ENCODE measurements around the gene ARFGAP1.
"Not testable (repeated sequence)": the region's sequence is repeated elsewhere in the genome, so short reads cannot be mapped to it uniquely, and the experiment has no call there.

ARFGAP1 gene

GRCh38 chr20:63305393-63305792 lies 32.8 kb downstream of the ARFGAP1 start:
- ATAC-seq = no peak

GRCh38 chr20:63305933-63306672 lies 33.5 kb downstream of the ARFGAP1 start:
- ATAC-seq = not testable (repeated sequence)

More at GRCh38 chr20:63305393-63305792, 32.8 kb downstream of the ARFGAP1 start:
- TF ChIP-seq CREB5 (CRISPR knock-in tag; IDR thresholded peaks at IDR 0.05; ENCODE audit: low read depth) (no peak), ESRRG (CRISPR knock-in tag; IDR thresholded peaks at IDR 0.05) (no peak), ZNF8 (CRISPR knock-in tag; IDR thresholded peaks at IDR 0.05) (no peak), ZFP30 (CRISPR knock-in tag; IDR thresholded peaks at IDR 0.05) (no peak), SNAI2 (CRISPR knock-in tag; IDR thresholded peaks at IDR 0.05) (no peak), BACH2 (CRISPR knock-in tag; IDR thresholded peaks at IDR 0.05; ENCODE audit: borderline replicate concordance) (no peak), ZNF565 (CRISPR knock-in tag; conservative IDR thresholded peaks at IDR 0.05; ENCODE audit: low read depth) (no peak), TCF4 (CRISPR knock-in tag; IDR thresholded peaks at IDR 0.05; ENCODE audit: borderline replicate concordance) (no peak), TOX (CRISPR knock-in tag; IDR thresholded peaks at IDR 0.05; ENCODE audit: borderline replicate concordance) (no peak), GLIS3 (CRISPR knock-in tag; IDR thresholded peaks at IDR 0.05) (no peak), OSR1 (CRISPR knock-in tag; IDR thresholded peaks at IDR 0.05) (no peak)

GRCh38 chr20:63306673-63307537 lies 34.3 kb downstream of the ARFGAP1 start:
- no peak for ATAC-seq
- TF ChIP-seq OSR1 (CRISPR knock-in tag; IDR thresholded peaks at IDR 0.05) = no peak
- no peak for TF ChIP-seq ARNTL (CRISPR knock-in tag; IDR thresholded peaks at IDR 0.05; ENCODE audit: borderline replicate concordance, low read depth)
- TF ChIP-seq ZFP30 (CRISPR knock-in tag; IDR thresholded peaks at IDR 0.05) = no peak
- no peak for TF ChIP-seq ZNF8 (CRISPR knock-in tag; IDR thresholded peaks at IDR 0.05)
- TF ChIP-seq CREB5 (CRISPR knock-in tag; IDR thresholded peaks at IDR 0.05; ENCODE audit: low read depth) = no peak
- no peak for TF ChIP-seq TSHZ2 (CRISPR knock-in tag; IDR thresholded peaks at IDR 0.05)
- TF ChIP-seq TOX (CRISPR knock-in tag; IDR thresholded peaks at IDR 0.05; ENCODE audit: borderline replicate concordance) = no peak
- TF ChIP-seq ISL1 (CRISPR knock-in tag; IDR thresholded peaks at IDR 0.05) = no peak

- no peak for TF ChIP-seq GLIS3 (CRISPR knock-in tag; IDR thresholded peaks at IDR 0.05)
- no peak for TF ChIP-seq TOX (CRISPR knock-in tag; IDR thresholded peaks at IDR 0.05; ENCODE audit: borderline replicate concordance)
- TF ChIP-seq ARNTL (CRISPR knock-in tag; IDR thresholded peaks at IDR 0.05; ENCODE audit: borderline replicate concordance, low read depth) = no peak
- no peak for ATAC-seq
Observed at GRCh38 chr20:63307538-63308217, 35.1 kb downstream of the ARFGAP1 start.

GRCh38 chr20:63308218-63308911 lies 35.8 kb downstream of the ARFGAP1 start:
- no peak for ATAC-seq
- TF ChIP-seq CSRNP3 (CRISPR knock-in tag; IDR thresholded peaks at IDR 0.05) (no peak), BACH2 (CRISPR knock-in tag; IDR thresholded peaks at IDR 0.05; ENCODE audit: borderline replicate concordance) (no peak), RARB (CRISPR knock-in tag; IDR thresholded peaks at IDR 0.05) (no peak), ARNTL (CRISPR knock-in tag; IDR thresholded peaks at IDR 0.05; ENCODE audit: borderline replicate concordance, low read depth) (no peak), TSHZ2 (CRISPR knock-in tag; IDR thresholded peaks at IDR 0.05) (no peak), SNAI2 (CRISPR knock-in tag; IDR thresholded peaks at IDR 0.05) (no peak), ZFP3 (CRISPR knock-in tag; IDR thresholded peaks at IDR 0.05) (no peak), GLIS3 (CRISPR knock-in tag; IDR thresholded peaks at IDR 0.05) (no peak), CSDC2 (CRISPR knock-in tag; IDR thresholded peaks at IDR 0.05) (no peak)
